ENCODE data around the gene HAO2.

The HAO2 gene

GRCh38 chr1:119438761-119439160, 70.2 kb downstream of the HAO2 start:
- DNase-seq (ENCODE audit: low read depth) = no peak

- no peak for DNase-seq (ENCODE audit: low read depth)
Measured at GRCh38 chr1:119440721-119441307, 72.2 kb downstream of the HAO2 start.

GRCh38 chr1:119442756-119443155, 74.2 kb downstream of the HAO2 start:
- DNase-seq (ENCODE audit: low read depth) = no peak

Measured in stromal cell of bone marrow (primary cell).